Fibroblast of peridontal ligament (primary cell): ENCODE results near the gene MCAT.

Experiments
- DNase-seq: peaks from one replicate; pipeline ENCODE4 v3.0.0-alpha.2; 2010; ENCODE audit errors: extremely low read depth

Gene MCAT

GRCh38 chr22:43142880-43143562 lies at the start of gene MCAT:
MCAT (minus strand) TSS chr22:43143398; CDS start chr22:43143348, 50 bp downstream.
- DNase-seq = peak; percentile 64

- no peak for DNase-seq
These were observed 48.6 kb upstream of the MCAT start for GRCh38 chr22:43191831-43192230.

- DNase-seq = no peak
These were observed 45.8 kb upstream of the MCAT start for GRCh38 chr22:43188829-43189545.

GRCh38 chr22:43187171-43188099 lies 44.2 kb upstream of the MCAT start:
- DNase-seq = peak; percentile 90

- no peak for DNase-seq
These were observed 43.3 kb upstream of the MCAT start, which contains the start of gene TTLL12 for GRCh38 chr22:43186272-43187170. TTLL12 (minus strand) TSS chr22:43187134; CDS start chr22:43187069, 65 bp downstream.

- DNase-seq = no peak
These were observed 42.7 kb upstream of the MCAT start for GRCh38 chr22:43185860-43186261.

- DNase-seq = peak; percentile 27
These were observed 40.5 kb upstream of the MCAT start for GRCh38 chr22:43183496-43184277.

GRCh38 chr22:43182726-43183125 lies 39.5 kb upstream of the MCAT start:
- DNase-seq = no peak

GRCh38 chr22:43182118-43182517 lies 38.9 kb upstream of the MCAT start:
- no peak for DNase-seq

GRCh38 chr22:43181321-43182076 lies 38.3 kb upstream of the MCAT start:
- DNase-seq = no peak

GRCh38 chr22:43180670-43181069 lies 37.5 kb upstream of the MCAT start:
- DNase-seq = no peak

GRCh38 chr22:43179911-43180195 lies 36.7 kb upstream of the MCAT start:
- DNase-seq = no peak

GRCh38 chr22:43179146-43179910 lies 36.1 kb upstream of the MCAT start:
- no peak for DNase-seq

- no peak for DNase-seq
These were observed 34.3 kb upstream of the MCAT start for GRCh38 chr22:43177479-43177878.

- DNase-seq = no peak
These were observed 32.9 kb upstream of the MCAT start for GRCh38 chr22:43176090-43176489.

- DNase-seq = no peak
These were observed 31.8 kb upstream of the MCAT start for GRCh38 chr22:43174941-43175531.

GRCh38 chr22:43173976-43174720 lies 30.9 kb upstream of the MCAT start:
- DNase-seq = no peak

- DNase-seq = no peak
These were observed 30.4 kb upstream of the MCAT start for GRCh38 chr22:43173566-43173965.
